WTC11 (cell line): ENCODE results near the gene PAIP2. TPM values are rescaled to one million over a fixed set of nuclear protein-coding genes. Genes with fewer than 3 reads are reported as not detected.
"Not testable (repeated sequence)": the region's sequence is repeated elsewhere in the genome, so short reads cannot be mapped to it uniquely, and the experiment has no call there.

Experiments
- ATAC-seq: fragments of 200-7000 bp; cut with Tn5 transposase; 2 replicates; pipeline ENCODE4 v1.10.0; 2021; ENCODE audit warnings: mild to moderate bottlenecking, moderate library complexity
- CTCF ChIA-PET: fragments of 300-600 bp; sonication (Branson Sonifier 250); formaldehyde crosslinking; loops from one replicate; lab custom pipeline; 2021; ENCODE audit warnings: antibody characterized with exemption; lab: Charles Lee
- POLR2A ChIA-PET: fragments of 350-600 bp; sonication (Branson Sonifier 250); formaldehyde crosslinking; loops from one replicate; lab custom pipeline; 2021; ENCODE audit warnings: antibody characterized with exemption; lab: Charles Lee
- DNase-seq: peaks from one replicate; pipeline ENCODE4 v3.0.0; 2021; ENCODE audit warnings: low spot score
- H3K27ac Mint-ChIP-seq: 2 replicates; pipeline ENCODE4 v1.8.0; 2021; ENCODE audit warnings: mixed read lengths
- H3K27me3 Mint-ChIP-seq: 2 replicates; pipeline ENCODE4 v1.8.0; 2021; ENCODE audit warnings: low read depth, mild to moderate bottlenecking, moderate library complexity, mixed read lengths
- H3K36me3 Mint-ChIP-seq: 2 replicates; pipeline ENCODE4 v1.8.0; 2021; ENCODE audit warnings: mixed read lengths
- H3K4me1 Mint-ChIP-seq: 2 replicates; pipeline ENCODE4 v1.8.0; 2022; ENCODE audit warnings: mixed read lengths
- H3K4me3 Mint-ChIP-seq: 2 replicates; pipeline ENCODE4 v1.8.0; 2021; ENCODE audit warnings: mild to moderate bottlenecking, moderate library complexity, mixed read lengths
- H3K9me3 Mint-ChIP-seq: 2 replicates; pipeline ENCODE4 v1.8.0; 2021; ENCODE audit warnings: mixed read lengths
- GTF2I ChIP-seq: fragments of 250-450 bp; sonication (Bioruptor Pico); conservative IDR thresholded peaks from 2 replicates; pipeline ENCODE4 v1.4.0; 2021; ENCODE audit warnings: mild to moderate bottlenecking
- MXD4 ChIP-seq: fragments of 250-450 bp; sonication (Bioruptor Pico); IDR thresholded peaks from 2 replicates; pipeline ENCODE4 v1.8.0; 2021; ENCODE audit warnings: mild to moderate bottlenecking, moderate library complexity, borderline replicate concordance
- NR3C1 ChIP-seq: sonication (generic); formaldehyde crosslinking; conservative IDR thresholded peaks from 2 replicates; pipeline ENCODE4 v1.8.1; 2023; ENCODE audit warnings: low read depth, mild to moderate bottlenecking, missing genetic modification reagents
- TP53 ChIP-seq: sonication (generic); formaldehyde crosslinking; IDR thresholded peaks from 2 replicates; pipeline ENCODE4 v1.8.1; 2023; ENCODE audit warnings: mild to moderate bottlenecking, missing genetic modification reagents
- ZNF121 ChIP-seq: sonication (generic); formaldehyde crosslinking; IDR thresholded peaks from 2 replicates; pipeline ENCODE4 v1.8.0; 2023; ENCODE audit warnings: missing genetic modification reagents
- ZNF219 ChIP-seq: sonication (generic); formaldehyde crosslinking; IDR thresholded peaks from 2 replicates; pipeline ENCODE4 v1.8.0; 2023; ENCODE audit warnings: missing genetic modification reagents, mild to moderate bottlenecking, borderline replicate concordance
- total RNA-seq: library from RNA; stranded (reverse); gene quantifications from 3 replicates; pipeline ENCODE4 v1.2.3, GENCODE V29; 2021
- TF ChIP-seq, protein P1 (sequence below): sonication (generic); formaldehyde crosslinking; IDR thresholded peaks from 2 replicates; pipeline ENCODE4 v1.8.1; 2022; ENCODE audit warnings: low read depth, mild to moderate bottlenecking, moderate library complexity, missing genetic modification reagents, borderline replicate concordance
- TF ChIP-seq, protein P2 (sequence below): sonication (generic); formaldehyde crosslinking; IDR thresholded peaks from 2 replicates; pipeline ENCODE4 v1.8.1; 2022; ENCODE audit warnings: mild to moderate bottlenecking, missing genetic modification reagents, moderate library complexity, borderline replicate concordance
- TF ChIP-seq, protein P3 (sequence below): sonication (generic); formaldehyde crosslinking; IDR thresholded peaks from 2 replicates; pipeline ENCODE4 v1.8.0; 2022; ENCODE audit warnings: mild to moderate bottlenecking, missing genetic modification reagents

The PAIP2 gene
- total RNA-seq, 1 experiment from 2014 or later = 126 TPM

DNA sequence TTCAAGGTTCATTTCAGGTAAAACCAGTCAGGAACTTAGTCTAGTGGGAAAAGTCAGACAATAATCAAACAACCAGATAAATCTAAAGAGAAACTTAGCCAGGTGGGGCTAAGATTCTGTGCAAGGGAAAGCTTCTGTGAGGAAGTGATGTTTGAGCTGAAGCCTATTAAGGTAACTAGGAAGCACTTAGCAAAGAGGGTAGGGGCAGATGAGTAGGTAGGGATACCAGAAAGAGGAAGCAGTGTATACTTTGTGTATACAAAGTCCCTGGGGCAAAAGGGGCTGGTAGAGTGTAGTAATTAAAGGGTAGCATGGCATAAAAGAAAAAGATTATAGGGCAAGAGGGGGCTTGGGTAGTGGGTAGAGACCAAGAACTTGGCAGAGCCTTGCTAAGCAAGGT, 65.9 kb downstream of the PAIP2 start:
- CTCF ChIA-PET = interaction anchor here (1.1 to 1.2 kb wide), 2 partner anchors 15 kb away, joined by 3 read pairs; no protein-coding TSS in a partner anchor

DNA sequence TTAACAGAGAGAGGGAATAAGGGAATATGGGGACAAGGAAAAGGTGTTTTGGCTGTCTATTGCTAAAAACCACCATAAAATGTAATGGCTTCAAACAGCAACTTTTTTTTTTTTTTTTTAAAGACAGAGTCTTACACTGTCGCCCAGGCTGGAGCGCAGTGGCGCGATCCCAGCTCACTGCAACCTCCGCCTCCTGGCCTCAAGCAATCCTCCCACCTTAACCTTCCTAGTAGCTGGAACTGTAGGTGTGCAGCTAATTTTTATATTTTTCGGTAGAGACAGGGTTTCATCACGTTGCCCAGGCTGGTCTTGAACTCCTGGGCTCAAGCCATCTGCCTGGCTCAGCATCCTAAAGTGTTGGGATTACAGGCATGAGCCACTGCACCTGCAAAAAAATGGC, 66.5 kb downstream of the PAIP2 start:
- POLR2A ChIA-PET = no interaction called here
- peaks cover 10% of the 10 kb centered on the region for H3K4me1 Mint-ChIP-seq
- TF ChIP-seq MXD4 (CRISPR knock-in tag) (no peak), GTF2I (CRISPR knock-in tag) (no peak)
- TF ChIP-seq, protein P1, sequence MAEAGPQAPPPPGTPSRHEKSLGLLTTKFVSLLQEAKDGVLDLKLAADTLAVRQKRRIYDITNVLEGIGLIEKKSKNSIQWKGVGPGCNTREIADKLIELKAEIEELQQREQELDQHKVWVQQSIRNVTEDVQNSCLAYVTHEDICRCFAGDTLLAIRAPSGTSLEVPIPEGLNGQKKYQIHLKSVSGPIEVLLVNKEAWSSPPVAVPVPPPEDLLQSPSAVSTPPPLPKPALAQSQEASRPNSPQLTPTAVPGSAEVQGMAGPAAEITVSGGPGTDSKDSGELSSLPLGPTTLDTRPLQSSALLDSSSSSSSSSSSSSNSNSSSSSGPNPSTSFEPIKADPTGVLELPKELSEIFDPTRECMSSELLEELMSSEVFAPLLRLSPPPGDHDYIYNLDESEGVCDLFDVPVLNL (CRISPR knock-in tag) = no peak
- TF ChIP-seq, all 79 proteins: peak for 0
- Mint-ChIP-seq H3K4me3 (no peak overlapping the region), H3K9me3 (no peaks in the 10 kb centered on the region), H3K36me3 (no peaks in the 10 kb centered on the region), H3K27ac (no peak overlapping the region), H3K27me3 (no peaks in the 10 kb centered on the region)
- CTCF ChIA-PET = interaction anchor here (1.1 kb wide), 1 partner anchor 14 kb away, joined by 3 read pairs; no protein-coding TSS in a partner anchor
- DNase-seq (no peak), ATAC-seq (no peak)

More for the DNA sequence above, 65.9 kb downstream of the PAIP2 start:
- Mint-ChIP-seq H3K4me3 (no peak overlapping the region), H3K36me3 (no peaks in the 10 kb centered on the region), H3K27me3 (no peaks in the 10 kb centered on the region), H3K27ac (no peak overlapping the region), H3K9me3 (no peaks in the 10 kb centered on the region), H3K4me1 (peaks cover 16% of the 10 kb centered on the region)
- no peak for TF ChIP-seq NR3C1 (CRISPR knock-in tag)
- TF ChIP-seq, protein P2, sequence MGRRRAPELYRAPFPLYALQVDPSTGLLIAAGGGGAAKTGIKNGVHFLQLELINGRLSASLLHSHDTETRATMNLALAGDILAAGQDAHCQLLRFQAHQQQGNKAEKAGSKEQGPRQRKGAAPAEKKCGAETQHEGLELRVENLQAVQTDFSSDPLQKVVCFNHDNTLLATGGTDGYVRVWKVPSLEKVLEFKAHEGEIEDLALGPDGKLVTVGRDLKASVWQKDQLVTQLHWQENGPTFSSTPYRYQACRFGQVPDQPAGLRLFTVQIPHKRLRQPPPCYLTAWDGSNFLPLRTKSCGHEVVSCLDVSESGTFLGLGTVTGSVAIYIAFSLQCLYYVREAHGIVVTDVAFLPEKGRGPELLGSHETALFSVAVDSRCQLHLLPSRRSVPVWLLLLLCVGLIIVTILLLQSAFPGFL (CRISPR knock-in tag) = no peak
- TF ChIP-seq ZNF219 (CRISPR knock-in tag) = no peak
- TF ChIP-seq, protein P3, sequence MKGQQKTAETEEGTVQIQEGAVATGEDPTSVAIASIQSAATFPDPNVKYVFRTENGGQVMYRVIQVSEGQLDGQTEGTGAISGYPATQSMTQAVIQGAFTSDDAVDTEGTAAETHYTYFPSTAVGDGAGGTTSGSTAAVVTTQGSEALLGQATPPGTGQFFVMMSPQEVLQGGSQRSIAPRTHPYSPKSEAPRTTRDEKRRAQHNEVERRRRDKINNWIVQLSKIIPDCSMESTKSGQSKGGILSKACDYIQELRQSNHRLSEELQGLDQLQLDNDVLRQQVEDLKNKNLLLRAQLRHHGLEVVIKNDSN (CRISPR knock-in tag) = no peak
- TF ChIP-seq ZNF121 = no peak
- POLR2A ChIA-PET = no interaction called here
- ATAC-seq = no peak
- DNase-seq = no peak

DNA sequence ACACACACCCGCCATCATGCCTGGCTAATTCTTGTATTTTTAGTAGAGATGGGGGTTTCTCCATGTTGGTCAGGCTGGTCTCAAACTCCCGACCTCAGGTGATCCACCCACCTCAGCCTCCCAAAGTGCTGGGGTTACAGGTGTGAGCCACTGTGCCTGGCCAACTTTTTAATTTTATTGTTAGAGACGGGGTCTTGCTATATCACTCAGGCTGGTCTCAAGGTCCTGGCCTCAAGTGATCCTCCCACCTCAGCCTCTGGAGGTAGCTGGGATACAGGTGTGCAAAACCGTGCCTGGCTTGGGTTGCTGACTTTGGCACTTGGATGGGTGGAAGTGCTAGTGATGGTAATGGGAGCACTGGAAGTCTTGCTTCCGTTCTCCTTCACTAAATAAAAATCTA, 67.5 kb downstream of the PAIP2 start:
- POLR2A ChIA-PET, H3K27me3 Mint-ChIP-seq, H3K9me3 Mint-ChIP-seq, H3K4me1 Mint-ChIP-seq, H3K4me3 Mint-ChIP-seq, ATAC-seq, CTCF ChIA-PET, H3K27ac Mint-ChIP-seq, H3K36me3 Mint-ChIP-seq, DNase-seq: not testable (repeated sequence)

DNA sequence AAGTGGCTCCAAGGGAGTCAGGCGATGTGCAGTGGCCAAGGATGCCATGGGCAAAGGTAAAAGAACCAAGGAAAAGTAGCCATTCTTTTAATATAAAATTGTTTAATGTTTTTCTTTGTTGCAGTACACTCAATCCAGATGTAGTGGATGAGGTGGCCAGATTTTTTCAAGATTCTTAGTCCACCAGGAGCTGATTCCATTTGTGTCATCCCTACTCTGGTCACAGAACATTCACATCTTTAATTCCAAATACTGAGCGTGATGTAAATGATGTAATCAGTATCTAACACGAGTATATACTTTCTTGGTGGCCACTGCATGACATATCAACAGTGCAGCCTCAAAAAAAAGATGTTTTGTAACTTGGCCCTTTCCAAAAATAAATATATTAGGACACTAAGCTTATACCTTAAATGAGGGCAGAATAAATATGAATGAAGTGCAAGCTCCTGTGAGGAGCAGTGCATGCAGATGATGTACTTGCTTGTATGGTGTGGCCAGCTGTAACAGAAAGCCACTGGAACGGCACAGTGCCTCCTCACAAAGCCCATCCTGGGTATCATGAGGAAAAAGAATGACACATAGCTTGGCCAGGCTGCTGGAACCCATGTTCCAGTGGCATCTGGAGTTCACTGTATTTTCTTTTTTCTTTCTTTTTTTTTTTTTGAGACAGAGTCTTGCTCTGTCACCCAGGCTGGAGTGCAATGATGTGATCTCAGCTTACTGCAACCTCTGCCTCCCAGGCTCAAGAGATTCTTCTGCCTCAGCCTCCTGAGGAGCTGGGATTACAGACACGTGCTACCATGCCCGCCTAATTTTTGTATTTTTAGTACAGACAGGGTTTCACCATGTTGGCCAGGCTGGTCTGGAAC, 68.7 kb downstream of the PAIP2 start:
- Mint-ChIP-seq H3K4me3 (no peak overlapping the region), H3K27me3 (no peaks in the 10 kb centered on the region), H3K36me3 (peaks cover 4% of the 10 kb centered on the region; the same call in 1 of the 2 replicates), H3K9me3 (no peaks in the 10 kb centered on the region), H3K27ac (no peak overlapping the region), H3K4me1 (no peaks in the 10 kb centered on the region)
- ChIA-PET POLR2A (no interaction called here), CTCF (interaction anchor here (0.8 to 1.7 kb wide), 4 partner anchors 8 to 103 kb away, joined by 3 to 7 read pairs (median 5); no protein-coding TSS in a partner anchor)
- ATAC-seq (no peak), DNase-seq (no peak)
- TF ChIP-seq TP53 (CRISPR knock-in tag) = no peak
